BLaER1 treated with 17β-estradiol and CSF1 and Interleukin-3, amounts not matched to agents 10 nM and 100 nM (cell line): ENCODE data around the gene ORC2.

Source experiments
- H3K27ac ChIP-seq, 11 experiments: shearing (Covaris generic); formaldehyde crosslinking; 2 replicates each; pipeline ENCODE4 v1.8.1; 2022
- H3K27me3 ChIP-seq, 11 experiments: shearing (Covaris generic); formaldehyde crosslinking; 2 replicates each; pipeline ENCODE4 v1.8.1; 2022
- H3K36me3 ChIP-seq, 11 experiments: shearing (Covaris generic); formaldehyde crosslinking; 2 replicates each; pipeline ENCODE4 v1.8.1; 2022
- H3K4me1 ChIP-seq, 10 experiments: shearing (Covaris generic); formaldehyde crosslinking; 2 replicates each; pipeline ENCODE4 v1.8.1; 2022
- H3K4me2 ChIP-seq, 11 experiments: shearing (Covaris generic); formaldehyde crosslinking; 2 replicates each; pipeline ENCODE4 v1.8.1; 2022
- H3K4me3 ChIP-seq, 10 experiments: shearing (Covaris generic); formaldehyde crosslinking; 2 replicates each; pipeline ENCODE4 v1.8.1; 2022
- H3K9ac ChIP-seq, 11 experiments: shearing (Covaris generic); formaldehyde crosslinking; 2 replicates each; pipeline ENCODE4 v1.8.1; 2022
- H3K9me3 ChIP-seq, 11 experiments: shearing (Covaris generic); formaldehyde crosslinking; replicated peaks in 1 of 11; 2 replicates each; pipeline ENCODE4 v1.8.1; 2022
- H4K20me1 ChIP-seq, 11 experiments: shearing (Covaris generic); formaldehyde crosslinking; 2 replicates each; pipeline ENCODE4 v1.8.1; 2022
- Cebpa-rat ChIP-seq, 11 experiments: shearing (Covaris generic); IDR thresholded peaks; 2 replicates each; pipeline ENCODE4 v1.8.1; 2022

The ORC2 gene

GRCh38 chr2:200877443-200877842 is 86.0 kb downstream of the ORC2 start:
- Histone ChIP-seq H3K4me1 (peaks cover 0 to 9% (median 0%) of the 10 kb centered on the region in 10 experiments; a peak in 5 of 20 replicates), H3K9me3 (no peaks in the 10 kb centered on the region), H3K27me3 (no peaks in the 10 kb centered on the region), H3K27ac (no peak overlapping the region), H3K4me3 (no peak overlapping the region), H3K36me3 (peaks cover 80 to 100% (median 96%) of the 10 kb centered on the region in 11 experiments), H3K9ac (no peak overlapping the region), H4K20me1 (no peaks in the 10 kb centered on the region), H3K4me2 (no peak overlapping the region)
- TF ChIP-seq Cebpa-rat (IDR thresholded peaks at IDR 0.05), result no peak

GRCh38 chr2:200873560-200873959 is 89.9 kb downstream of the ORC2 start:
- Histone ChIP-seq H3K4me2 (no peak overlapping the region), H3K27ac (no peak overlapping the region), H3K27me3 (no peaks in the 10 kb centered on the region), H3K9ac (no peak overlapping the region), H3K9me3 (no peaks in the 10 kb centered on the region), H3K4me3 (no peak overlapping the region), H3K4me1 (peaks cover 0 to 31% (median 15%) of the 10 kb centered on the region in 10 experiments; a peak in 14 of 20 replicates), H3K36me3 (peaks cover 69 to 89% (median 78%) of the 10 kb centered on the region in 11 experiments), H4K20me1 (no peaks in the 10 kb centered on the region)
- no peak for TF ChIP-seq Cebpa-rat (IDR thresholded peaks at IDR 0.05)

DNA sequence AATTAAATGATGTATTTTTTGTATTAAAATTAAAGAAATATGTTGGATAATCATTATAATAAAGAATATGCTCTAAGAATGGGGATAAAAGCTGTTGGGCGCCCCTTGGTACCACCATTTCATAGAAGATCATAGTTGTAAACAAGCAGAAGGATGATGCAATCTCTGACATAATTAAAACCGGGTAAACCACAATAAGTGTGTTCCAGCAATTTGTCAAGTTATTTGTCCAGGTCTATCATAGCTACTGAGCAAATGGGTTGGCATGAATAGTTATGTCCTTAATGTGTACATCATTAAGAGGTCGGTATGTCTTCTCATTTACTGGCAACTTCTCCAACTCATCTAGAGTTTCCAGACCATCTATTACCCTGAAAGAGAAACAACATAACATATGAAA is 92.3 kb downstream of the ORC2 start:
- Histone ChIP-seq H3K36me3 (peaks cover 53 to 68% (median 57%) of the 10 kb centered on the region in 11 experiments), H3K27ac (no peak overlapping the region; a peak in 1 of 22 replicates), H3K9ac (no peak overlapping the region), H3K4me1 (peaks cover 6 to 55% (median 31%) of the 10 kb centered on the region in 10 experiments; a peak in 16 of 20 replicates), H3K4me3 (no peak overlapping the region), H3K9me3 (no peaks in the 10 kb centered on the region), H3K27me3 (no peaks in the 10 kb centered on the region), H4K20me1 (no peaks in the 10 kb centered on the region), H3K4me2 (peak overlapping the region in 6 of 11 experiments; percentile 16 to 49 (median 28); a peak in 7 of 22 replicates)
- TF ChIP-seq Cebpa-rat (IDR thresholded peaks at IDR 0.05), result peak in 3 of 11 experiments; percentile 45 to 71 (median 48); a peak in 6 of 22 replicates

DNA sequence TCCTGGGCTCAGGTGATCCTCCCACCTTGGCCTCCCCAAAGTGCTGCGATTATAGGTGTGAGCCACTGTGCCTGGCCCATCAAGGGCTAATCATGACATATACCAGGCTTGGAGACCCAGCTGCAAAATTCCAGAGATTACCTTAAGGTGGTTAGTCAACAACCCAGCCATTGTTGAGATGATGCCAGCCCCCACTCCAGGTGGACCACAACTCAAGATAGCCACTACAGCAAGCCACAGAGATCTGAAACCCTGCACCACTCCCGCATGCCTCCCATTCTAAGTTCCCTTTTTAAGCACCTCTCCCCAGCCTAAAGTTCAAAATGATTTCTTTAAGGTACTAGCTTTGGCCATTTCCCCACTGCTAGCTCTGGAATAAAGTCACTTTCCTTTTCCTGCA is 94.4 kb downstream of the ORC2 start:
- H3K4me3 ChIP-seq, result no peak overlapping the region
- peaks cover 33 to 46% (median 38%) of the 10 kb centered on the region in 11 experiments for H3K36me3 ChIP-seq
- H3K9ac ChIP-seq, result 0 out of 22 replicates have a peak overlapping the region, but pooled peaks of 1 of the 11 experiments have one; percentile 1
- H3K9me3 ChIP-seq, result no peaks in the 10 kb centered on the region
- no peak for TF ChIP-seq Cebpa-rat (IDR thresholded peaks at IDR 0.05)
- no peaks in the 10 kb centered on the region for H4K20me1 ChIP-seq
- no peaks in the 10 kb centered on the region for H3K27me3 ChIP-seq
- H3K27ac ChIP-seq, result peak overlapping the region in 2 of 11 experiments; percentile 43 to 48; a peak in 2 of 22 replicates
- peaks cover 13 to 69% (median 41%) of the 10 kb centered on the region in 10 experiments; a peak in 19 of 20 replicates for H3K4me1 ChIP-seq
- peak overlapping the region in 9 of 11 experiments; percentile 11 to 84 (median 63); a peak in 14 of 22 replicates for H3K4me2 ChIP-seq

DNA sequence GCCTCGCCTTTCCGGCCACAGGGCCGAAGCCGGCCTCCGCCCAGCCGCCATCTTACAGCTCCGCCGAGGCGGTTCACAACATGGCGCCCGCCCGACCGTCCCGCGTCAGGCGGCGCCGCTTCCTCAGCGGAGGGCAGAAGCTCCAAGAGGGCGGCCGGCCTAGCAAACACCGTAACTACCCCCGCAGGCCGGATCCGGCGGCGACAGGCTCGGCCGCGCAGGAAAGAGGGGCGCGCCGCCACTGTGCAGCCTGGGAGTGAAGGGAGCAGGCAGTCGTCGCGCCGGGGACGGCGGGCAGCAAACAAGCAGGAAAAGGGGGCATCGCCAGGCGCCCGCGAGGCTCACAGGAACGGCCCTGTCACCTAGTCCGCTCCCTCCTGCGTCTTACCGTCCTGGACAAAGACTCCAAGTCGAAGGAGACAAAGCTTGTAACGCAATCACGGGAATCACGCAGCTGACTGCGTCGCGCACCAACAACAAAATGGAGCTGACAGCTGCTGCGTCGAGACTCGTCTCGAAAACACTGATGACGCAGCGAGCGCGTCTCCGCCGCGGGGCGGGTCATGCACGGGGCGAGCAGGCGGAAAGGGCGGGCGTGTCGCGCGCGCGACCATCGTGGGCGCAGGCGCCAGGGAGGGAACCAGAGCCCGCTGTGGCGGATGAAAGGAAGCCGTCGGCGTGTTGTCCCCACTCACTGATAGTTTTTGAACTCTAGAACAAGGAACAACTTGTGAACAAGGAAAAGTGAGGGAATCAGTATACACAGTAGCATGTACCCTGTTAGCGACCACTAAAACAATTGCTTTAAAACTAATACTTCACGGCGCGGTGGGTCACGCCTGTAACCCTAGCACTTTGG is 99.1 kb downstream of the ORC2 start, which contains the start of gene CLK1:
TSS of gene CLK1 (minus strand) at position 483 of the 859 bp plus-strand sequence. CDS start 2,796 bp downstream, outside the sequence.
- H3K9me3 ChIP-seq, result no peaks in the 10 kb centered on the region
- H3K27me3 ChIP-seq, result no peaks in the 10 kb centered on the region
- peak within 1 kb of the TSS; percentile 79 to 98 (median 90) for H3K4me2 ChIP-seq
- H3K4me3 ChIP-seq, result peak within 1 kb of the TSS; percentile 74 to 99 (median 90)
- no peak for TF ChIP-seq Cebpa-rat (IDR thresholded peaks at IDR 0.05)
- H3K27ac ChIP-seq, result peak within 1 kb of the TSS; percentile 97 to 100 (median 99)
- H3K36me3 ChIP-seq, result peaks cover 20 to 36% (median 28%) of the 10 kb centered on the region in 11 experiments
- H3K4me1 ChIP-seq, result peaks cover 26 to 69% (median 49%) of the 10 kb centered on the region in 10 experiments
- peaks cover 41 to 44% (median 42%) of the 10 kb centered on the region in 11 experiments for H4K20me1 ChIP-seq
- peak within 1 kb of the TSS; percentile 96 to 100 (median 99) for H3K9ac ChIP-seq

DNA sequence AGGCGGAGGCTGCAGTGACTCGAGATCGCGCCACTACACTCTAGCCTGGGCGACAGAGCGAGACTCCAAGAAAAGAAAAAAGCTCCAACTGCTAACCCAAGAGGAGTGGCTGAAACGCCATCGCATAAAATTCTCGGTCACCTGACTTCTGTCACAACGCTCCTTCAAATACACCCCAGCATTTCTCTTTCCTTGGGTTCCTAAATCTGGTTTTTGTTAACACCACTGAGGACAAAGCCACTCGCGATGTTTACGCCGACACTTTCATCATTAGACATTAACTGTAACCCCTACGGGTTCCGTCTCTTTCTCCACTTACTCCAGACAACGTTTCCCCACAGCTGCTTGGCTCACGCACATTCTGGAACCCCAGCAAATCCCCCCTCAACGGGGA is 99.7 kb downstream of the ORC2 start:
- Histone ChIP-seq H3K4me3 (peak overlapping the region; percentile 74 to 99 (median 90)), H3K4me1 (peaks cover 26 to 69% (median 44%) of the 10 kb centered on the region in 10 experiments), H4K20me1 (peaks cover 47 to 50% (median 49%) of the 10 kb centered on the region in 11 experiments), H3K36me3 (peaks cover 26 to 42% (median 32%) of the 10 kb centered on the region in 11 experiments), H3K27ac (peak overlapping the region; percentile 97 to 100 (median 99)), H3K27me3 (no peaks in the 10 kb centered on the region), H3K4me2 (peak overlapping the region; percentile 79 to 98 (median 90); a peak in 21 of 22 replicates), H3K9ac (peak overlapping the region; percentile 96 to 100 (median 99)), H3K9me3 (no peaks in the 10 kb centered on the region)
- TF ChIP-seq Cebpa-rat (IDR thresholded peaks at IDR 0.05), result no peak

- H3K9ac ChIP-seq, result peak overlapping the region; percentile 96 to 100 (median 99)
- H3K27ac ChIP-seq, result peak overlapping the region; percentile 97 to 100 (median 99)
- peak overlapping the region; percentile 74 to 99 (median 90) for H3K4me3 ChIP-seq
- no peaks in the 10 kb centered on the region for H3K27me3 ChIP-seq
- H3K4me2 ChIP-seq, result peak overlapping the region; percentile 79 to 98 (median 90)
- peaks cover 59 to 62% (median 61%) of the 10 kb centered on the region in 11 experiments for H4K20me1 ChIP-seq
- H3K9me3 ChIP-seq, result no peaks in the 10 kb centered on the region
- no peak for TF ChIP-seq Cebpa-rat (IDR thresholded peaks at IDR 0.05)
- peaks cover 38 to 54% (median 45%) of the 10 kb centered on the region in 11 experiments for H3K36me3 ChIP-seq
- H3K4me1 ChIP-seq, result peaks cover 26 to 63% (median 38%) of the 10 kb centered on the region in 10 experiments
Measured at GRCh38 chr2:200862532-200863000, 100.9 kb downstream of the ORC2 start.

GRCh38 chr2:200861617-200862155 is 101.8 kb downstream of the ORC2 start:
- H3K4me2 ChIP-seq, result peak overlapping the region; percentile 79 to 98 (median 90)
- peak overlapping the region; percentile 96 to 100 (median 99) for H3K9ac ChIP-seq
- H3K9me3 ChIP-seq, result no peaks in the 10 kb centered on the region
- H3K27me3 ChIP-seq, result no peaks in the 10 kb centered on the region
- H3K27ac ChIP-seq, result peak overlapping the region in 10 of 11 experiments; percentile 32 to 100 (median 99); a peak in 19 of 22 replicates
- peaks cover 21 to 55% (median 29%) of the 10 kb centered on the region in 10 experiments for H3K4me1 ChIP-seq
- H4K20me1 ChIP-seq, result peaks cover 67 to 71% (median 70%) of the 10 kb centered on the region in 11 experiments
- peaks cover 47 to 63% (median 53%) of the 10 kb centered on the region in 11 experiments for H3K36me3 ChIP-seq
- no peak for TF ChIP-seq Cebpa-rat (IDR thresholded peaks at IDR 0.05)
- peak overlapping the region; percentile 74 to 99 (median 90) for H3K4me3 ChIP-seq
